HFFc6 (cell line): ENCODE results near the gene PRIMPOL. TPM values are rescaled to one million over a fixed set of nuclear protein-coding genes. Genes with fewer than 3 reads are reported as not detected.
"Not testable (repeated sequence)": the region's sequence is repeated elsewhere in the genome, so short reads cannot be mapped to it uniquely, and the experiment has no call there.

Source experiments
- DNase-seq: peaks from one replicate; pipeline ENCODE4 v3.0.0-alpha.2; 2018
- H3K27ac Mint-ChIP-seq: 2 replicates; pipeline ENCODE4 v1.8.0; 2020; ENCODE audit warnings: mild to moderate bottlenecking, mixed read lengths
- H3K27me3 Mint-ChIP-seq: 2 replicates; pipeline ENCODE4 v1.8.0; 2021; ENCODE audit warnings: mild to moderate bottlenecking, moderate library complexity, mixed read lengths; ENCODE audit not compliant: insufficient read depth
- H3K36me3 Mint-ChIP-seq: 2 replicates; pipeline ENCODE4 v1.8.0; 2021; ENCODE audit warnings: low read depth, mixed read lengths
- H3K4me1 Mint-ChIP-seq: 2 replicates; pipeline ENCODE4 v1.8.0; 2020; ENCODE audit warnings: low read depth, mixed read lengths
- H3K4me3 Mint-ChIP-seq: 2 replicates; pipeline ENCODE4 v1.8.0; 2020; ENCODE audit warnings: mild to moderate bottlenecking, moderate library complexity, mixed read lengths
- H3K9me3 Mint-ChIP-seq: 2 replicates; pipeline ENCODE4 v1.8.0; 2020; ENCODE audit warnings: mild to moderate bottlenecking, mixed read lengths
- CTCF ChIP-seq: fragments of 200-600 bp; sonication (generic); IDR thresholded peaks from 2 replicates; pipeline ENCODE4 v1.5.0; 2021; ENCODE audit warnings: antibody characterized with exemption, mild to moderate bottlenecking
- total RNA-seq, 6 experiments: library from RNA; stranded (reverse); fragmentation: NEBNext Ultra II Directional; extraction: Animal tissue kit (Norgen Biotek cat#: 25700); gene quantifications; 2 replicates in 1 of 6; 3 replicates in 5 of 6; pipeline ENCODE4 v1.2.3, GENCODE V29; 2021

Gene PRIMPOL
- total RNA-seq, 6 experiments from 2014 or later, result 9.0 to 11.3 (median 10.8) TPM

- no peak for TF ChIP-seq CTCF
- Mint-ChIP-seq H3K27ac (no peak overlapping the region), H3K4me3 (no peak overlapping the region), H3K9me3 (no peaks in the 10 kb centered on the region), H3K36me3 (peaks cover 13% of the 10 kb centered on the region; the same call in 1 of the 2 replicates), H3K27me3 (no peaks in the 10 kb centered on the region; the same call in 1 of the 2 replicates), H3K4me1 (peaks cover 21% of the 10 kb centered on the region)
- no peak for DNase-seq
Observed at GRCh38 chr4:184657144-184657543, 7.6 kb downstream of the PRIMPOL start.

GRCh38 chr4:184657820-184658219 lies 8.3 kb downstream of the PRIMPOL start:
- not testable (repeated sequence) for H3K27me3 Mint-ChIP-seq, DNase-seq, H3K9me3 Mint-ChIP-seq, H3K27ac Mint-ChIP-seq, H3K4me3 Mint-ChIP-seq
- Mint-ChIP-seq H3K4me1 (peaks cover 14% of the 10 kb centered on the region), H3K36me3 (peaks cover 13% of the 10 kb centered on the region; the same call in 1 of the 2 replicates)

GRCh38 chr4:184660978-184661377 lies 11.4 kb downstream of the PRIMPOL start:
- no peak overlapping the region for H3K4me3 Mint-ChIP-seq
- no peaks in the 10 kb centered on the region for H3K9me3 Mint-ChIP-seq
- H3K27ac Mint-ChIP-seq, result no peak overlapping the region
- no peak for TF ChIP-seq CTCF
- DNase-seq, result no peak
- H3K4me1 Mint-ChIP-seq, result no peaks in the 10 kb centered on the region
- no peaks in the 10 kb centered on the region; the same call in 1 of the 2 replicates for H3K27me3 Mint-ChIP-seq
- H3K36me3 Mint-ChIP-seq, result peaks cover 17% of the 10 kb centered on the region

- H3K4me1 Mint-ChIP-seq, result no peaks in the 10 kb centered on the region
- no peak overlapping the region for H3K27ac Mint-ChIP-seq
- H3K9me3 Mint-ChIP-seq, result no peaks in the 10 kb centered on the region
- H3K36me3 Mint-ChIP-seq, result peaks cover 13% of the 10 kb centered on the region
- H3K4me3 Mint-ChIP-seq, result no peak overlapping the region
- no peak for DNase-seq
- no peaks in the 10 kb centered on the region; the same call in 1 of the 2 replicates for H3K27me3 Mint-ChIP-seq
- no peak for TF ChIP-seq CTCF
Observed at GRCh38 chr4:184662236-184662635, 12.7 kb downstream of the PRIMPOL start.

- DNase-seq, result no peak
- H3K4me1 Mint-ChIP-seq, result peaks cover 15% of the 10 kb centered on the region
- H3K9me3 Mint-ChIP-seq, result no peaks in the 10 kb centered on the region
- TF ChIP-seq CTCF, result no peak
- no peak overlapping the region for H3K27ac Mint-ChIP-seq
- no peak overlapping the region for H3K4me3 Mint-ChIP-seq
- H3K36me3 Mint-ChIP-seq, result peaks cover 20% of the 10 kb centered on the region
- H3K27me3 Mint-ChIP-seq, result no peaks in the 10 kb centered on the region; the same call in 1 of the 2 replicates
Observed at GRCh38 chr4:184664445-184665210, 15.1 kb downstream of the PRIMPOL start.

- H3K36me3 Mint-ChIP-seq, result peaks cover 20% of the 10 kb centered on the region
- peaks cover 15% of the 10 kb centered on the region for H3K4me1 Mint-ChIP-seq
- H3K4me3 Mint-ChIP-seq, result no peak overlapping the region
- no peaks in the 10 kb centered on the region for H3K27me3 Mint-ChIP-seq
- H3K27ac Mint-ChIP-seq, result no peak overlapping the region
- no peaks in the 10 kb centered on the region for H3K9me3 Mint-ChIP-seq
- no peak for DNase-seq
- TF ChIP-seq CTCF, result no peak
Observed at GRCh38 chr4:184666670-184667069, 17.1 kb downstream of the PRIMPOL start.
